Measurements from ENCODE around the gene PITRM1.

The PITRM1 gene

GRCh38 chr10:3143791-3144434 lies 28.7 kb downstream of the PITRM1 start:
- Mint-ChIP-seq H3K4me1 (peaks cover 18% of the 10 kb centered on the region), H3K36me3 (ENCODE audit: low read depth) (peaks cover 84% of the 10 kb centered on the region), H3K27me3 (ENCODE audit: low read depth) (no peaks in the 10 kb centered on the region), H3K9me3 (no peaks in the 10 kb centered on the region), H3K4me3 (no peak overlapping the region), H3K27ac (no peak overlapping the region)
- no peak for TF ChIP-seq CTCF (IDR thresholded peaks at IDR 0.05; ENCODE audit: unreplicated experiment in 3 of 3)

DNA sequence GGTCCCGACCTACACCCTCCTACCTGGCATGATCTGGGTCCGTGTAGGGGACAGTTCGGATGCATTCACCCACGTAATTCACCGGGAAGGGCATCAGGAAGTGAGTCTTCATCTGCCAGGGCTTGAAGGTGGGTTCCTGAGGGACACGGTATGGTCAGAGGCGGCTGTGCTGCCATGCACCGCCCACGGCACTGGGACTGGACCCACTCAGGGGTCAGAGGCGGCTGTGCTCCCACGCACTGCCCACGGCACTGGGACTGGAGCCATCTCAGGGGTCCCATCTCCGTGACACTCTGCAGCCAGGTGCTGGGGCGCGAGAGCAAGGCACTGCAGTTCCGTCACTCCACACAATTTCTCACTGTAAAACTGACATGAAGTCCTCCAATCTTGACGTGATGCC lies 29.2 kb downstream of the PITRM1 start:
- no peak for TF ChIP-seq CTCF (IDR thresholded peaks at IDR 0.05; ENCODE audit: unreplicated experiment in 3 of 3)
- H3K27me3 Mint-ChIP-seq (ENCODE audit: low read depth), result no peaks in the 10 kb centered on the region
- peaks cover 87% of the 10 kb centered on the region for H3K36me3 Mint-ChIP-seq (ENCODE audit: low read depth)
- no peak overlapping the region for H3K27ac Mint-ChIP-seq
- H3K4me3 Mint-ChIP-seq, result no peak overlapping the region
- no peaks in the 10 kb centered on the region for H3K9me3 Mint-ChIP-seq
- H3K4me1 Mint-ChIP-seq, result peaks cover 22% of the 10 kb centered on the region

DNA sequence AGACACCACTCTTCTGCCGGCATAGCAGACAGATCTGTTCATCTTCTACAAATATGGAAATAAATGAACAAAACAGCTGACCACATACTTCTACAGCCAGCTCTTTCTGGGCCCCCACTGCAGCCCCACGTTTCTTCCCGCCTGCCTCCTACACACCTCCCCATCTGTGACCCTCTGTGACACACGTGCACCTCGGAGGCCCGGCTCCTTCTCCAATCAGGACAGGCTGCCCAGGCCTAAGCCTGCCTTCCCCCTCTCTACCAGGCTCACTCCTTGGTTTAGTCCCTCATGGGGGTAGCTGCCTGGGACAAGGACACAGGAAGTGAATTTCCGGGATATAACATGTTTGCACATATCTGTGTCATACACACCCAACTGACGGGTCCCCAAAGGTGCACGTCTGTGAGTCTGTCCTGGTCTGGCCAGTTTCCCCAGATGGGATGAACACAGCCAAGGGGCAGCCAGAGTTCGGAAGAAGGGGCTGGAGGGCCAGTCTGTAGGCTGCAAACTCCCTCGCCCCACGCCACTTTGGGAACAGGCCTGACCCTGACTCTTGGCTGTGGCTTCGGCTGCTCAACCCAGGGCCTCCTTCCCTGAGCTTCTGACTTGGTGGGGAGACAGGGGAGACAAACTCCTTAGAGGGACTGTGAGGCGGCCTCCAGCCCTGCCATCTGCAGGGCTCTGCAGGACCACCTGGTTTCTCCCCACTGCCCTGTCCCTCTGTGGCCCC lies 30.3 kb downstream of the PITRM1 start:
- Mint-ChIP-seq H3K36me3 (ENCODE audit: low read depth) (peaks cover 84% of the 10 kb centered on the region), H3K27ac (peak overlapping the region in 2 of 3 experiments; percentile 81 to 90), H3K9me3 (no peaks in the 10 kb centered on the region), H3K4me3 (no peak overlapping the region), H3K27me3 (ENCODE audit: low read depth) (no peaks in the 10 kb centered on the region), H3K4me1 (peaks cover 28% of the 10 kb centered on the region)
- TF ChIP-seq CTCF (IDR thresholded peaks at IDR 0.05; ENCODE audit: unreplicated experiment in 3 of 3), result no peak

- Mint-ChIP-seq H3K4me3 (peak overlapping the region in 1 of 3 experiments; percentile 10), H3K27me3 (ENCODE audit: low read depth) (no peaks in the 10 kb centered on the region), H3K27ac (peak overlapping the region; percentile 69 to 94 (median 90)), H3K4me1 (peaks cover 36% of the 10 kb centered on the region), H3K36me3 (ENCODE audit: low read depth) (peaks cover 83% of the 10 kb centered on the region), H3K9me3 (no peaks in the 10 kb centered on the region)
- no peak for TF ChIP-seq CTCF (IDR thresholded peaks at IDR 0.05; ENCODE audit: unreplicated experiment in 3 of 3)
Observed at GRCh38 chr10:3141351-3142005, 31.1 kb downstream of the PITRM1 start.

- no peaks in the 10 kb centered on the region for H3K27me3 Mint-ChIP-seq (ENCODE audit: low read depth)
- TF ChIP-seq CTCF (IDR thresholded peaks at IDR 0.05; ENCODE audit: unreplicated experiment in 3 of 3), result no peak
- no peaks in the 10 kb centered on the region for H3K9me3 Mint-ChIP-seq
- no peak overlapping the region for H3K4me3 Mint-ChIP-seq
- H3K36me3 Mint-ChIP-seq (ENCODE audit: low read depth), result peaks cover 83% of the 10 kb centered on the region
- H3K4me1 Mint-ChIP-seq, result peaks cover 38% of the 10 kb centered on the region
- H3K27ac Mint-ChIP-seq, result peak overlapping the region in 1 of 3 experiments; percentile 37
Observed at GRCh38 chr10:3140280-3140679, 32.3 kb downstream of the PITRM1 start.
